Transverse colon (tissue), 3 donors: ENCODE results near the gene JKAMP.

Experiments
- EP300 ChIP-seq: sonication (generic); formaldehyde crosslinking; IDR thresholded peaks from one replicate; pipeline ENCODE4 v1.6.1; 2017; ENCODE audit warnings: antibody characterized with exemption, low read depth
- TF ChIP-seq, protein P1 (sequence below), 5 experiments: fragments of 200-600 bp in 3 of 5; fragments of 450-650 bp in 2 of 5; sonication (generic) in 3 of 5; IDR thresholded peaks; 1 replicate in 2 of 5; 2 replicates in 3 of 5; pipeline ENCODE4 v1.5.1; 2016 to 2017; ENCODE audit warnings: antibody characterized with exemption in 5 of 5, inconsistent platforms in 3 of 5, mild to moderate bottlenecking in 2 of 5, moderate library complexity in 1 of 5

DNA sequence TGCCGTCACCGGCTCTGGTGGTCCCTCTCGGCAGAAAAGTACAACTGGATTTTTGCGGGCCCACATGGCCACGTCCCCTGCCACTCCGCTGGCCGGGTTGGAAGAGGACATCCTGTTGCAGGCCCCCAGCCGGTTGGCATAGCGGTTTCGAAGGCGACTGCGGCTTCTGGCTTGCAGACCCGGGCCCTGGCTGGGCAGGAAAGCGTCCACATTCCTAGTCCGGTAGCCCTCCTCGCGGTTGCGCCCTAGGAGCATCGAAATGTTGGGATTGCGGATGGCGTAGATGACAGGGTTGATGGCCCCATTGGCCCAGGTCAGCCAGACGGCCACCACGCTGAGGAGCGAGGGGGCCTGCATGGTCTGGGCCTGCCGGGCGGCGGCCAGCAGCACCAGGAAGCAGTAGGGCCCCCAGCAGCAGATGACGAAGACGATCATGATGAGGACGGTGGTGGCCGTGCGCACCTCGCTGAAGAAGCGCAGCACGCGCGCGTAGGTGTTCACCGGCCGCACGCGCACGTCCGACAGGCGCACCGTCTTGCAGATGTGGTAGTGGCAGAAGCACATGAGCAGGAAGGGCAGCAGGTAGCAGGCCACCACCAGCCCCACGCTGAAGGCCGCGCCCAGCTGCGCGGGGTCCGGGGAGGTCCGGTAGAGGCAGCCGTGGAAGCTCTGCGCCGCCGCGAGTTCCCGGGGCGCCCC lies 20.4 kb upstream of the JKAMP start:
- TF ChIP-seq, protein P1, sequence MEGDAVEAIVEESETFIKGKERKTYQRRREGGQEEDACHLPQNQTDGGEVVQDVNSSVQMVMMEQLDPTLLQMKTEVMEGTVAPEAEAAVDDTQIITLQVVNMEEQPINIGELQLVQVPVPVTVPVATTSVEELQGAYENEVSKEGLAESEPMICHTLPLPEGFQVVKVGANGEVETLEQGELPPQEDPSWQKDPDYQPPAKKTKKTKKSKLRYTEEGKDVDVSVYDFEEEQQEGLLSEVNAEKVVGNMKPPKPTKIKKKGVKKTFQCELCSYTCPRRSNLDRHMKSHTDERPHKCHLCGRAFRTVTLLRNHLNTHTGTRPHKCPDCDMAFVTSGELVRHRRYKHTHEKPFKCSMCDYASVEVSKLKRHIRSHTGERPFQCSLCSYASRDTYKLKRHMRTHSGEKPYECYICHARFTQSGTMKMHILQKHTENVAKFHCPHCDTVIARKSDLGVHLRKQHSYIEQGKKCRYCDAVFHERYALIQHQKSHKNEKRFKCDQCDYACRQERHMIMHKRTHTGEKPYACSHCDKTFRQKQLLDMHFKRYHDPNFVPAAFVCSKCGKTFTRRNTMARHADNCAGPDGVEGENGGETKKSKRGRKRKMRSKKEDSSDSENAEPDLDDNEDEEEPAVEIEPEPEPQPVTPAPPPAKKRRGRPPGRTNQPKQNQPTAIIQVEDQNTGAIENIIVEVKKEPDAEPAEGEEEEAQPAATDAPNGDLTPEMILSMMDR (IDR thresholded peaks at IDR 0.05) = no peak
- TF ChIP-seq EP300 = no peak
